ENCODE results near the gene CRLF2. TPM values are rescaled to one million over a fixed set of nuclear protein-coding genes. Genes with fewer than 3 reads are reported as not detected.
"Not testable (repeated sequence)": the region's sequence is repeated elsewhere in the genome, so short reads cannot be mapped to it uniquely, and the experiment has no call there.

The CRLF2 gene
- total RNA-seq, 2 experiments from 2014 or later: 0.16 to 0.42 TPM

DNA sequence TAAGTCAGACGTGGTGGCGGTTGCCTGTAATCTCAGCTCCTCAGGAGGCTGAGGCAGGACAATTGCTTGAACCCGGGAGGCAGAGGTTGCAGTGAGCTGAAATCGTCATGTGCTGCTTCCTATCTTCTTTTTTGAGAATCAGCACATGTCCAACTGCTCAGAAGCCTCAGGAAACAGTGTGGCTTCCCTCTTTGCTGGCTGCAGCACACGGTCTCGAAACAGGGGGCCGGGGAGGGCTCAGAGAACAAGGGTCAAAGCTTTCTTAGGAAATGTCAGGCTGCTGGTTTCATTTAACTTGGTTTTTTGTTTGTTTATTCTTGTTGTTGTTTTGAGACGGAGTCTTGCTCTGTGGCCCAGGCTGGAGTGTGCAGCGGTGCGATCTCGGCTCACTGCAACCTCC is 31.3 kb downstream of the CRLF2 start:
- Mint-ChIP-seq H3K27ac (no peak overlapping the region), H3K4me3 (no peak overlapping the region), H3K4me1 (ENCODE audit: low read depth) (no peaks in the 10 kb centered on the region), H3K9me3 (no peaks in the 10 kb centered on the region), H3K36me3 (ENCODE audit: low read depth) (no peaks in the 10 kb centered on the region), H3K27me3 (no peaks in the 10 kb centered on the region)
- no peaks in the 10 kb centered on the region for H3K36me3 ChIP-seq (ENCODE audit: insufficient read depth, low read length)
- TF ChIP-seq, protein P1, sequence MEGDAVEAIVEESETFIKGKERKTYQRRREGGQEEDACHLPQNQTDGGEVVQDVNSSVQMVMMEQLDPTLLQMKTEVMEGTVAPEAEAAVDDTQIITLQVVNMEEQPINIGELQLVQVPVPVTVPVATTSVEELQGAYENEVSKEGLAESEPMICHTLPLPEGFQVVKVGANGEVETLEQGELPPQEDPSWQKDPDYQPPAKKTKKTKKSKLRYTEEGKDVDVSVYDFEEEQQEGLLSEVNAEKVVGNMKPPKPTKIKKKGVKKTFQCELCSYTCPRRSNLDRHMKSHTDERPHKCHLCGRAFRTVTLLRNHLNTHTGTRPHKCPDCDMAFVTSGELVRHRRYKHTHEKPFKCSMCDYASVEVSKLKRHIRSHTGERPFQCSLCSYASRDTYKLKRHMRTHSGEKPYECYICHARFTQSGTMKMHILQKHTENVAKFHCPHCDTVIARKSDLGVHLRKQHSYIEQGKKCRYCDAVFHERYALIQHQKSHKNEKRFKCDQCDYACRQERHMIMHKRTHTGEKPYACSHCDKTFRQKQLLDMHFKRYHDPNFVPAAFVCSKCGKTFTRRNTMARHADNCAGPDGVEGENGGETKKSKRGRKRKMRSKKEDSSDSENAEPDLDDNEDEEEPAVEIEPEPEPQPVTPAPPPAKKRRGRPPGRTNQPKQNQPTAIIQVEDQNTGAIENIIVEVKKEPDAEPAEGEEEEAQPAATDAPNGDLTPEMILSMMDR (IDR thresholded peaks at IDR 0.05): no peak
- ChIA-PET POLR2A (no interaction called here), CTCF (no interaction called here)
- no peak for ATAC-seq (ENCODE audit: poor library complexity)
- intact Hi-C loops (cut with DNase I, micrococcal nuclease): no loop called here
- no peak for DNase-seq
- H3K4me3 ChIP-seq (ENCODE audit: low read length): no peak overlapping the region
- no peaks in the 10 kb centered on the region for H3K4me1 ChIP-seq (ENCODE audit: insufficient read depth, low read length)
- H3K27ac ChIP-seq (ENCODE audit: low read depth in 1 of 2, low read length in 2 of 2): no peak overlapping the region
- no peaks in the 10 kb centered on the region for H3K9me3 ChIP-seq (ENCODE audit: control insufficient read depth in 1 of 2, insufficient read depth in 1 of 2, low read length in 2 of 2)
- no peaks in the 10 kb centered on the region for H3K27me3 ChIP-seq (ENCODE audit: control insufficient read depth in 1 of 2, insufficient read depth in 2 of 2, low read length in 2 of 2)

DNA sequence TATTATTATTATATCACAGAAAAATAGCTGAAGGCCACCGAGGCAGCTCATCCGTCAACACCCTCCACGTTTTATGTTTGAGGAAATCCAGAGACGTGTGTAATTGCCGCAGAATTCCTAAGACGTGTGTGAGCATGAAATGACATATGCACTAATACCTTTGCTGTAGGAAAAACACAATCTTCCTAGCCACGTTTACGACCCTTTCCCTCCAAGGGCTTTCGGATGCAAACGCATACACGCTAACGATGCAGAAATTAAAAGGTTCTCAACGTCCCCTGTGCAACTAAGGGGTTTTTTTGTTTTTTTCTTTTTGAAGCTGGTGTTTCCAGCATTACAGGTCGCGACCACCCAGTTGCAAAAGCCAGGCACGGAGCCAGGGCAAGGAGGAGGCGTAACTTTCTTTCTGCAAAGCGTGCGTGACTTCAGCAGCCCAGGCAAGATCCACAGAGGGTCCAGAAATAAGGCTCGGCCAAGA is 33.8 kb downstream of the CRLF2 start:
- Mint-ChIP-seq H3K4me3 (no peak overlapping the region), H3K27me3 (no peaks in the 10 kb centered on the region), H3K4me1 (ENCODE audit: low read depth) (no peaks in the 10 kb centered on the region), H3K9me3 (no peaks in the 10 kb centered on the region), H3K36me3 (ENCODE audit: low read depth) (no peaks in the 10 kb centered on the region), H3K27ac (no peak overlapping the region)
- no peaks in the 10 kb centered on the region for H3K27me3 ChIP-seq (ENCODE audit: control insufficient read depth in 1 of 2, insufficient read depth in 2 of 2, low read length in 2 of 2)
- intact Hi-C loops (cut with DNase I, micrococcal nuclease): no loop called here
- no peak for ATAC-seq (ENCODE audit: poor library complexity)
- peak in 1 of 14 experiments; percentile 59 for DNase-seq
- POLR2A ChIA-PET: no interaction called here
- TF ChIP-seq, protein P1 (IDR thresholded peaks at IDR 0.05): no peak
- CTCF ChIA-PET: no interaction called here
- H3K4me3 ChIP-seq (ENCODE audit: low read length): no peak overlapping the region
- H3K4me1 ChIP-seq (ENCODE audit: insufficient read depth, low read length): no peaks in the 10 kb centered on the region
- H3K27ac ChIP-seq (ENCODE audit: low read depth in 1 of 2, low read length in 2 of 2): no peak overlapping the region
- no peaks in the 10 kb centered on the region for H3K9me3 ChIP-seq (ENCODE audit: control insufficient read depth in 1 of 2, insufficient read depth in 1 of 2, low read length in 2 of 2)
- H3K36me3 ChIP-seq (ENCODE audit: insufficient read depth, low read length): no peaks in the 10 kb centered on the region

DNA sequence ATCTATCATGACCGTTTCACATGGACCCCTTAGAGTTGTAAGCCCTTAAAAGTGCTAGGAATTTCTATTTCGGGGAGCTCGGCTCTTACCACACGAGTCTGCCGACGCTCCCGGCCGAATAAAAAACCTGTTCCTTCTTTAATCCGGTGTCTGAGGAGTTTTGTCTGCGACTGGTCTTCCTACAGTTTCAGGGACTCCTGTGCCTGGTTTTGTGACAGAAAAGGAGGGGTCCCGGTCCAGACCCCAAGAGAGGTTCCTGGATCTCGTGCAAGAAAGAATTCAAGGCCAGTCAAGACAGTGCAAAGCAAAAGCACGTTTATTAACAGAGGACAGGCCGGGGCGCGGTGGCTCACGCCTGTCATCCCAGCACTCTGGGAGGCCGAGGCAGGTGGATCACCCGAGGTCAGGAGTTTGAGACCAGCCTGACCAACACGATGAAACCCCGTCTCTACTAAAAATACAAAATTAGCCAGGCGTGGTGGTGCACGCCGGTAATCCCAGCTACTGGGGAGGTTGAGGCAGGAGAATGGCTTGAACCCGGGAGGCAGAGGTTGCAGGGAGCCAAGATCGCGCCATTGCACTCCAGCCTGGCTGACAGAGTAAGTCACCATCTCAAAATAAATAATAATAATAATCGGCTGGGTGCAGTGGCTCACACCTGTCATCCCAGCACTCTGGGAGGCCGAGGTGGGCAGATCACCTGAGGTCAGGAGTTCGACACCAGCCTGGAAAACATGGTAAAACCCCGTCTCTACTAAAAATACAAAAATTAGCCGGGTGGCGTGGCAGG is 35.7 kb downstream of the CRLF2 start:
- H3K27ac Mint-ChIP-seq; POLR2A ChIA-PET; H3K27me3 ChIP-seq (ENCODE audit: control insufficient read depth in 1 of 2, insufficient read depth in 2 of 2, low read length in 2 of 2); CTCF ChIA-PET; intact Hi-C loops (cut with DNase I, micrococcal nuclease); H3K9me3 Mint-ChIP-seq; H3K36me3 Mint-ChIP-seq (ENCODE audit: low read depth); H3K27me3 Mint-ChIP-seq; H3K27ac ChIP-seq (ENCODE audit: low read depth in 1 of 2, low read length in 2 of 2); H3K36me3 ChIP-seq (ENCODE audit: insufficient read depth, low read length); H3K4me1 ChIP-seq (ENCODE audit: insufficient read depth, low read length); H3K4me3 ChIP-seq (ENCODE audit: low read length); H3K4me3 Mint-ChIP-seq; H3K9me3 ChIP-seq (ENCODE audit: control insufficient read depth in 1 of 2, insufficient read depth in 1 of 2, low read length in 2 of 2); H3K4me1 Mint-ChIP-seq (ENCODE audit: low read depth): not testable (repeated sequence)
- DNase-seq (peak in 1 of 14 experiments; percentile 54), ATAC-seq (ENCODE audit: poor library complexity) (peak; percentile 22)

DNA sequence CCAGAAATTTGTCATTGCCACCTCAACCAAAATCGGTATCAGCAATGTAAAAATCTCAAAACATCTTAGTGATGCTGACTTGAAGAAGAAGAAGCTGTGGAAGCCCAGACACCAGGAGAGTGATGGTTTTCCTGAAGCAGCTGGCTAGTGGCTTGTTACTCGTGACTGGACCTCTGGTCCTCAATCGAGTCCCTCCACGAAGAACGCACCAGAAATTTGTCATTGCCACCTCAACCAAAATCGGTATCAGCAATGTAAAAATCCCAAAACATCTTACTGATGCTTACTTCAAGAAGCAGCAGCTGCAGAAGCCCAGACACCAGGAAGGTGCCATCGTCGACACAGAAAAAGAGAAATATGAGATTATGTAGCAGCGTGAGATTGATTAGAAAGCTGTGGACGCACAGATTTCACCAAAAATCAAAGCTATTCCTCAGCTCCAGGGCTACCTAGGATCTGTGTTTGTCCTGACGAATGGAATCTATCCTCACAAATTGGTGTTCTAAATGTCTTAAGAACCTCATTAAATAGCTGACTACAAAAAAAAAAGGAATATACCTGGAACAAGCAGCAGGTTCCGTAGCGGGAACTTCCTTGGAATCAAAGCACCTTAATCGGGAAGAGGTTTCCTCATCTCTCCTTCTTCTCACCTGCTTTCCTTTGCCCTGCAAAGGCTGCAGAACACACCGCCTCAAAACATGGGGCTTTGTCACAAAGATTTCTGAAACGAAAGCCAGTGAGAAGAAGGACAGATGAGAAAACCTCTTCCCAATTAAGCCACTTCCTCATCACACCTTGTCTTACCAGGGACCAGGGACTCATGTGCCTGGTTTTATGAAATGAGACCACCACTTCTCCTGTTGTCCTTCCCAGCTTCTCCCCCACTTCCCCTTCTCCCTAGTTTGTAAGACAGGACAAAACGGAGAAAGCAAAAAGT is 37.6 kb downstream of the CRLF2 start:
- H3K4me3 ChIP-seq (ENCODE audit: low read length); POLR2A ChIA-PET; H3K27me3 ChIP-seq (ENCODE audit: control insufficient read depth in 1 of 2, insufficient read depth in 2 of 2, low read length in 2 of 2); ATAC-seq (ENCODE audit: poor library complexity); H3K27ac ChIP-seq (ENCODE audit: low read depth in 1 of 2, low read length in 2 of 2); H3K4me1 Mint-ChIP-seq (ENCODE audit: low read depth); H3K4me3 Mint-ChIP-seq; H3K9me3 ChIP-seq (ENCODE audit: control insufficient read depth in 1 of 2, insufficient read depth in 1 of 2, low read length in 2 of 2); H3K36me3 ChIP-seq (ENCODE audit: insufficient read depth, low read length); H3K27ac Mint-ChIP-seq; H3K4me1 ChIP-seq (ENCODE audit: insufficient read depth, low read length); CTCF ChIA-PET; intact Hi-C loops (cut with DNase I, micrococcal nuclease); H3K36me3 Mint-ChIP-seq (ENCODE audit: low read depth); H3K9me3 Mint-ChIP-seq; H3K27me3 Mint-ChIP-seq: not testable (repeated sequence)
- DNase-seq: peak in 1 of 14 experiments; percentile 53

DNA sequence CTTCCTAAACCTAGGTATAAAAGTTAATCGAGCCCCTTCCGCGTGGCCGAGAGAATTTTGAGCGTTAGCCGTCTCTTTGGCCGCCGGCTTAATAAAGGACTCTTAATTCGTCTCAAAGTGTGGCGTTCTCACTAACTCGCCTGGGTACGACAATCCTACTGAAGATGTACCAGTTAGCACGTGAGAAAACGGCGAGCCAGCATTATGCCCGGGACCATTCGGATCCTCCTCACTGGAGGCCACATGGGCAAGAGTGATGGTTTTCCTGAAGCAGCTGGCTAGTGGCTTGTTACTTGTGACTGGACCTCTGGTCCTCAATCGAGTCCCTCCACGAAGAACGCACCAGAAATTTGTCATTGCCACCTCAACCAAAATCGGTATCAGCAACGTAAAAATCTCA is 39.0 kb downstream of the CRLF2 start:
- H3K4me1 Mint-ChIP-seq (ENCODE audit: low read depth); H3K27me3 ChIP-seq (ENCODE audit: control insufficient read depth in 1 of 2, insufficient read depth in 2 of 2, low read length in 2 of 2); ATAC-seq (ENCODE audit: poor library complexity); H3K9me3 ChIP-seq (ENCODE audit: control insufficient read depth in 1 of 2, insufficient read depth in 1 of 2, low read length in 2 of 2); POLR2A ChIA-PET; intact Hi-C loops (cut with DNase I, micrococcal nuclease); CTCF ChIA-PET; H3K4me3 Mint-ChIP-seq; H3K36me3 Mint-ChIP-seq (ENCODE audit: low read depth); H3K4me1 ChIP-seq (ENCODE audit: insufficient read depth, low read length); H3K4me3 ChIP-seq (ENCODE audit: low read length); H3K9me3 Mint-ChIP-seq; H3K36me3 ChIP-seq (ENCODE audit: insufficient read depth, low read length); H3K27ac ChIP-seq (ENCODE audit: low read depth in 1 of 2, low read length in 2 of 2); H3K27ac Mint-ChIP-seq; DNase-seq; H3K27me3 Mint-ChIP-seq: not testable (repeated sequence)
